Peyer's patch (tissue), 4 donors: Measurements from ENCODE around the gene KCNC4. TPM values are rescaled to one million over a fixed set of nuclear protein-coding genes. Genes with fewer than 3 reads are reported as not detected.

Source experiments
- DNase-seq, 3 donors: peaks; one replicate each; pipeline ENCODE4 v3.0.0-alpha.2; 2017 to 2019
- H3K27ac ChIP-seq, 4 donors: fragments of 200-600 bp; sonication (generic); one replicate each; pipeline ENCODE4 v1.5.1; 2016 to 2019
- H3K27me3 ChIP-seq, 2 donors: fragments of 200-600 bp; sonication (generic); one replicate each; pipeline ENCODE4 v1.5.1; 2019
- H3K36me3 ChIP-seq, 3 donors: fragments of 200-600 bp; sonication (generic); one replicate each; pipeline ENCODE4 v1.5.1; 2016 to 2019
- H3K4me1 ChIP-seq, 4 donors: fragments of 200-600 bp; sonication (generic); one replicate each; pipeline ENCODE4 v1.5.1; 2016 to 2019
- H3K4me3 ChIP-seq, 4 donors: fragments of 200-600 bp; sonication (generic); 1 replicate in 3 of 4; 2 replicates in 1 of 4; pipeline ENCODE4 v1.5.1; 2016 to 2019; ENCODE audit warnings: mild to moderate bottlenecking in 1 of 4
- H3K9me3 ChIP-seq, 4 donors: fragments of 200-600 bp; sonication (generic); one replicate each; pipeline ENCODE4 v1.5.1; 2016 to 2019; ENCODE audit warnings: mild to moderate bottlenecking in 1 of 4
- POLR2A ChIP-seq, 2 donors: fragments of 450-650 bp; IDR thresholded peaks; one replicate each; pipeline ENCODE4 v1.5.1; 2017; ENCODE audit warnings: antibody characterized with exemption in 2 of 2, mild to moderate bottlenecking in 2 of 2, moderate library complexity in 2 of 2
- total RNA-seq, 4 donors: library from RNA; depleted of rRNA; stranded (reverse); fragments of >200 nt; gene quantifications; one replicate each; pipeline ENCODE4 v1.1.0, GENCODE V29; 2016
- TF ChIP-seq, protein P1 (sequence below), 6 experiments: fragments of 450-650 bp in 4 of 6; fragments of 200-600 bp in 2 of 6; sonication (generic) in 1 of 6; IDR thresholded peaks; one replicate each; pipeline ENCODE4 v1.5.1; 2017 to 2019; ENCODE audit warnings: antibody characterized with exemption in 6 of 6, mild to moderate bottlenecking in 3 of 6, moderate library complexity in 1 of 6

The KCNC4 gene
- total RNA-seq, 4 donors from 2014 or later, result 6.1 to 18.0 (median 10.4) TPM

DNA sequence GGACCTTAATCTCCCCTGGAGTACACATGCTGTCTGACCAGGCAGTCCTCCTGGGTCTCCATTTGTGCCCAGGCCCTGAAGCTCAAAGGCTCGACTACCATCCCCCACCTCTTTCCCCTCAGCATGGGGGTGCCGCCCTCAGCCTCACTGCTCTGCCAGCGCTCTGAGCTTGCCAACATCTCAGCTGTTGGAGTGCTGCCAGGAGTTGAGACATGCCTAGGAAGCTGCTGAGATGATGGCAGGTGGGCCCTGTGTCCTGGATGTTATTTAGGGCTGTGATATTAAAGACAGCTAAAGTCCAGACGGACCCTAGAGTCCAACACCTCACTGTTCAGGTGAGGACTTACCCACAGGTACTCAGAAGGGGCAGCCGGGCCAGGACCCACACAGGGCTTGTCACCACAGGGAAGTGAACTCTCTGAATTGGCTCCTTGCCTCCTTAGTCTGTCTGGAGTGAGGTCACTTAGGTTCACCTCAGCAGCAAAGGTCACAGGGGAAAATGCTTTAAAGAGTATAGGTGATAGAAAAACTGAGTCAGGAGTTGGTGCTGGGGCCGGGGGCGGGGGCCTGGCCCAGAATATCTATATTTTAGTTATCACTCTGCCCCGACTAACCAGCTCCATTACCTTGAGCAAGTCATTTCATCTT lies 19.7 kb upstream of the KCNC4 start:
- TF ChIP-seq, protein P1, sequence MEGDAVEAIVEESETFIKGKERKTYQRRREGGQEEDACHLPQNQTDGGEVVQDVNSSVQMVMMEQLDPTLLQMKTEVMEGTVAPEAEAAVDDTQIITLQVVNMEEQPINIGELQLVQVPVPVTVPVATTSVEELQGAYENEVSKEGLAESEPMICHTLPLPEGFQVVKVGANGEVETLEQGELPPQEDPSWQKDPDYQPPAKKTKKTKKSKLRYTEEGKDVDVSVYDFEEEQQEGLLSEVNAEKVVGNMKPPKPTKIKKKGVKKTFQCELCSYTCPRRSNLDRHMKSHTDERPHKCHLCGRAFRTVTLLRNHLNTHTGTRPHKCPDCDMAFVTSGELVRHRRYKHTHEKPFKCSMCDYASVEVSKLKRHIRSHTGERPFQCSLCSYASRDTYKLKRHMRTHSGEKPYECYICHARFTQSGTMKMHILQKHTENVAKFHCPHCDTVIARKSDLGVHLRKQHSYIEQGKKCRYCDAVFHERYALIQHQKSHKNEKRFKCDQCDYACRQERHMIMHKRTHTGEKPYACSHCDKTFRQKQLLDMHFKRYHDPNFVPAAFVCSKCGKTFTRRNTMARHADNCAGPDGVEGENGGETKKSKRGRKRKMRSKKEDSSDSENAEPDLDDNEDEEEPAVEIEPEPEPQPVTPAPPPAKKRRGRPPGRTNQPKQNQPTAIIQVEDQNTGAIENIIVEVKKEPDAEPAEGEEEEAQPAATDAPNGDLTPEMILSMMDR (IDR thresholded peaks at IDR 0.05), result no peak
- no peak for TF ChIP-seq POLR2A (IDR thresholded peaks at IDR 0.05)
- H3K27ac ChIP-seq, result no peak overlapping the region
- H3K27me3 ChIP-seq, result no peaks in the 10 kb centered on the region
- no peak overlapping the region for H3K4me3 ChIP-seq
- H3K4me1 ChIP-seq, result no peaks in the 10 kb centered on the region
- no peaks in the 10 kb centered on the region for H3K36me3 ChIP-seq
- no peak for DNase-seq
- H3K9me3 ChIP-seq, result no peaks in the 10 kb centered on the region

DNA sequence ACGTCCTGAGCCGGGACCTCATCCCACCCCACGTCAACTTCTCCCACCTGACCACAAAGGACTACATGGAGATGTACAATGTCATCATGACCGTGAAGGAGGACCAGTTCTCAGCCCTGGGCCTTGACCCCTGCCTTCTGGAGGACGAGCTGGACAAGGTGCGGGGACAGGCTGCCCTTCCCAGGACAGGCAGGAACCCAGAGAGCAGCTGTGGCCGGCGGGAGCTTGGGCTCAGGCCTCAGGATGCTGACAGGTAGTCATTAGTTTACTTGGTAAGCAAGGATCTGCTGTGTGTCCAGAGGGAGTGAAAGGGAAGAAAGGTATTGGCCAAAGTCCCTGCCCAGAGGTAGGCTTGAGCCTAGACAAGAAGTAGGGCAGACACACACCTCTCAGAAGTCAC lies 17.6 kb upstream of the KCNC4 start:
- no peaks in the 10 kb centered on the region for H3K9me3 ChIP-seq
- no peaks in the 10 kb centered on the region for H3K36me3 ChIP-seq
- DNase-seq, result no peak
- H3K4me3 ChIP-seq, result no peak overlapping the region
- TF ChIP-seq POLR2A (IDR thresholded peaks at IDR 0.05), result no peak
- TF ChIP-seq, protein P1 (IDR thresholded peaks at IDR 0.05), result no peak
- no peaks in the 10 kb centered on the region for H3K27me3 ChIP-seq
- H3K4me1 ChIP-seq, result no peaks in the 10 kb centered on the region
- no peak overlapping the region for H3K27ac ChIP-seq

DNA sequence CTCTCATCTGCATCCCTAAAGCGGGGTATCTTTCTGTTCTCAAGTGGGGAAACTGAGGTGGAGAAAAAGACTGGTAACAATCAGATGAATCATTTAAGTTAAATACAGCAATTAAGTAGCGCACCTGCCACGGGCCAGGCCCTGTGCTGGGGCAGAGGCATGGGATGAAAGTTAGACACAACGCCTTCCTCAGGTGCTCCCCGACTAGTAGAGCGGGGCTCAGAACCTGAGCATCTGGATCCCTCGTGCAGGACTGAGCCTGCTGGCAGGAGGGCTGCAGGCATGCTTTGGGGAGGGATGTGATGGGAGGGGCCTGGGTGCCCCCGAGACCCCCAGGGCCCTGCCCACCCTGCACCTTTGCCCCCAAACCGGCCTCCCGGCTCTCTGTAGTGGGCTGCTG lies 14.9 kb upstream of the KCNC4 start:
- no peak for DNase-seq
- H3K9me3 ChIP-seq, result no peaks in the 10 kb centered on the region
- no peak overlapping the region for H3K4me3 ChIP-seq
- H3K27ac ChIP-seq, result no peak overlapping the region
- no peaks in the 10 kb centered on the region for H3K27me3 ChIP-seq
- TF ChIP-seq POLR2A (IDR thresholded peaks at IDR 0.05), result no peak
- TF ChIP-seq, protein P1 (IDR thresholded peaks at IDR 0.05), result no peak
- H3K4me1 ChIP-seq, result no peaks in the 10 kb centered on the region
- no peaks in the 10 kb centered on the region for H3K36me3 ChIP-seq

DNA sequence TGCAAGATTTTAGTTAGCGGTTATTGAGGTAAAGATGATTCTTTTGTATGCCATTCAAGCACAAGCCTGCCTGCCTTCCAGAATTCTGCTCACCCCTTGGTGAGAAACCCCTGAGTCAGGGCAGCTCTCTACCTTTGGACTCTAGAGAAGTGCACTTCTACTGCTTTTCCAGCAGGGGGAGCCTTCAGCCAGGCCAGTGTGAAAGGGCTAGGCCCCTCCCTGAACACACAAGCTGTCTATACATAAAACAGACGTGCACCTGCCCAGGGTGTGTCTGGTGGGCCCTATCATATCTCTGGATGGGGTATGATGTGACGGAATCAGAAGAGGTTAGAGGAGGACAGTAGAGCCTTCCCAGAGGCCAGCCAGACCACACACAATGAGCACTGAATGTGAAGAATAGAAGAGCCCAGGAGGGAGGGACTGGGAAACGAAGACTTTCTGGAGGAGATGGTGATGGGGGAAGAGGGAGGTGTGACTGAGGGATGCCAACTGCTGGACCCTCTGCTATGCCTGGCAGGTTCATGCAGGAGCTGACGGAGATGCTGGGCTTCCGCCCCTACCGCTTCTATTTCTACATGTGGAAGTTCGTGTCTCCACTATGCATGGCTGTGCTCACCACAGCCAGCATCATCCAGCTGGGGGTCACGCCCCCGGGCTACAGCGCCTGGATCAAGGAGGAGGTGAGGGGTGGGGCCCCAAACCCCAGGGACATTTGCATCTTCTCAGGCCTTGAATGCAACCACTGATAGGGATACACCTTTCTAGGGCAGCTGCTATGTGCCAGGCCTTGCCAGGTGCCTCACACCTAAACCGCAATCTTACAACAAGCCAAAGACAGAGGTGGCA lies 13.0 kb upstream of the KCNC4 start:
- peak in 2 of 3 donors; percentile 20 to 71 for DNase-seq
- H3K36me3 ChIP-seq, result no peaks in the 10 kb centered on the region
- H3K27me3 ChIP-seq, result no peaks in the 10 kb centered on the region
- no peaks in the 10 kb centered on the region for H3K9me3 ChIP-seq
- no peak overlapping the region for H3K27ac ChIP-seq
- H3K4me3 ChIP-seq, result no peak overlapping the region
- no peak for TF ChIP-seq POLR2A (IDR thresholded peaks at IDR 0.05)
- TF ChIP-seq, protein P1 (IDR thresholded peaks at IDR 0.05), result peak; percentile 62 to 87 (median 82)
- no peaks in the 10 kb centered on the region for H3K4me1 ChIP-seq

DNA sequence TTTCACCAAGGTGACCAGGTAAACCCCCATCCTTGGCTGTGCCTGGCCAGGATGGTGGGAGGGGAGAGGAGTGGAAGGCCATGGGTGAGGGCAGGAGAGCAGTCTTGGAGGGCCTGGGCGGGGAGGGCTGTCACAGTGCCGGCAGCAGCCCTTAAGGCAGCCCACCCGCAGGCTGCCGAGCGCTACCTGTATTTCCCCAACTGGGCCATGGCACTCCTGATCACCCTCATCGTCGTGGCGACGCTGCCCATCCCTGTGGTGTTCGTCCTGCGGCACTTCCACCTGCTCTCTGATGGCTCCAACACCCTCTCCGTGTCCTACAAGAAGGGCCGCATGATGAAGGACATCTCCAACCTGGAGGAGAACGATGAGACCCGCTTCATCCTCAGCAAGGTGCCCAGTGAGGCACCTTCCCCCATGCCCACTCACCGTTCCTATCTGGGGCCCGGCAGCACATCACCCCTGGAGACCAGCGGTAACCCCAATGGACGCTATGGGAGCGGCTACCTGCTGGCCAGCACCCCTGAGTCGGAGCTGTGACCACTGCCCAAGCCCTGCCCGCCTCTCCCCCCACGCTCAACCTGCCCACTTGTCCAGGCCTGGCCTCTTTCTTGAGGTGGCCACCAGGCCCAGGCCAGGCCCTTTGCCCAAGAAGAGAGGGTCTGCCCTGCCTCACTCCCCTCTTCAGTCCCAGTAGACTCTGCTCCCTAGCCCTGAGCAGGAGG lies 12.0 kb upstream of the KCNC4 start:
- no peak for DNase-seq
- Histone ChIP-seq H3K27me3 (no peaks in the 10 kb centered on the region), H3K4me3 (no peak overlapping the region), H3K4me1 (peaks cover 0 to 4% (median 0%) of the 10 kb centered on the region in 4 donors), H3K27ac (no peak overlapping the region), H3K36me3 (no peaks in the 10 kb centered on the region), H3K9me3 (no peaks in the 10 kb centered on the region)
- no peak for TF ChIP-seq POLR2A (IDR thresholded peaks at IDR 0.05)
- TF ChIP-seq, protein P1 (IDR thresholded peaks at IDR 0.05), result no peak
